Heart left ventricle (tissue), 16 donors: ENCODE measurements around the gene LAMB4. TPM values are rescaled to one million over a fixed set of nuclear protein-coding genes. Genes with fewer than 3 reads are reported as not detected.
A peak's percentile ranks its signal among the peaks of the same experiment; 100 is the strongest.

Experiments
- ATAC-seq, 4 donors: fragments of 200-7000 bp; cut with Tn5 transposase; one replicate each; pipeline ENCODE4 v1.9.1; 2020 to 2022; ENCODE audit warnings: moderate library complexity in 4 of 4, mild to moderate bottlenecking in 3 of 4, moderate number of reproducible peaks in 1 of 4
- DNase-seq, 5 donors: peaks; one replicate each; pipeline ENCODE4 v3.0.0-alpha.2; 2020
- H3K27ac ChIP-seq, 12 donors: fragments of 200-600 bp; sonication (generic) in 4 of 12; one replicate each; pipeline versions ENCODE4 v1.5.0 to v1.8.0; 2016 to 2022; ENCODE audit warnings: mild to moderate bottlenecking in 2 of 12
- H3K27me3 ChIP-seq, 9 donors: fragments of 200-600 bp; sonication (generic) in 2 of 9; one replicate each; pipeline versions ENCODE4 v1.5.1 to v1.8.0; 2016 to 2022; ENCODE audit warnings: mild to moderate bottlenecking in 3 of 9
- H3K36me3 ChIP-seq, 9 donors: fragments of 200-600 bp; sonication (generic) in 2 of 9; one replicate each; pipeline versions ENCODE4 v1.5.0 to v1.8.0; 2018 to 2022; ENCODE audit warnings: mild to moderate bottlenecking in 2 of 9
- H3K4me1 ChIP-seq, 12 donors: fragments of 200-600 bp; sonication (generic) in 4 of 12; one replicate each; pipeline versions ENCODE4 v1.5.0 to v1.8.0; 2016 to 2022; ENCODE audit warnings: mild to moderate bottlenecking in 3 of 12
- H3K4me3 ChIP-seq, 12 donors: fragments of 200-600 bp; sonication (generic) in 4 of 12; one replicate each; pipeline versions ENCODE4 v1.5.0 to v1.8.0; 2017 to 2022; ENCODE audit warnings: mild to moderate bottlenecking in 9 of 12, moderate library complexity in 4 of 12
- H3K9me3 ChIP-seq, 12 donors: fragments of 200-600 bp; sonication (generic) in 4 of 12; one replicate each; pipeline versions ENCODE4 v1.5.0 to v1.8.0; 2016 to 2022; ENCODE audit warnings: mild to moderate bottlenecking in 1 of 12
- POLR2A ChIP-seq, 2 donors: fragments of 450-650 bp; IDR thresholded peaks; one replicate each; pipeline ENCODE4 v1.6.1; 2017; ENCODE audit warnings: antibody characterized with exemption in 2 of 2, mild to moderate bottlenecking in 2 of 2, moderate library complexity in 2 of 2
- WGBS, 4 donors: extraction: QIAGEN DNeasy Blood & Tissue Kit in 2 of 4; methylation state at CpG; one replicate each; pipeline versions ENCODE4 v1.1.5 to v1.1.7; 2013 to 2018; 5-methylcytosine and 5-hydroxymethylcytosine counted together
- intact Hi-C, 10 donors: fragments of 100-400 bp; cut with DNase I; formaldehyde crosslinking; loops; one replicate each; pipeline versions ENCODE4 v1.11.1 to v1.14.2; 2022
- polyA plus RNA-seq, 2 donors: library from polyadenylated mRNA; stranded (reverse); fragments of 200-250 nt; gene quantifications; one replicate each; pipeline ENCODE4 v1.2.3, GENCODE V29; 2013
- total RNA-seq, 9 donors: library from RNA; depleted of rRNA in 2 of 9; stranded (reverse); fragments of >200 nt in 2 of 9; fragmentation: NEBNext Ultra II Directional in 3 of 9; extraction: Animal tissue kit (Norgen Biotek cat#: 25700) in 3 of 9; gene quantifications; one replicate each; pipeline versions ENCODE4 v1.1.0 to v1.2.4, GENCODE V29; 2016 to 2023
- TF ChIP-seq, protein P1 (sequence below), 12 donors: fragments of 200-600 bp; sonication (generic) in 4 of 12; IDR thresholded peaks; one replicate each; pipeline versions ENCODE4 v1.5.0 to v1.8.0; 2018 to 2022; ENCODE audit warnings: antibody characterized with exemption in 12 of 12, mild to moderate bottlenecking in 5 of 12
- donor health status: ischemic (EF 13 %, LVEDD 7.1; RV severe dilation, severe dysfunction).
- donor health status: healthy with polysubstance abuse.
- donor health status: DM: no; HTN: yes; CAD: no.
- donor health status: DM: no; HTN: no; CAD: no.
- donor health status: ischemic (EF 25% LVEDD 6.9; RV normal size, moderate dysfunction).
- donor health status: ischemic (EF 25% LVEDD 5.7; RV mildly dilated, moderate dysfunction).
- donor health status: healthy.
- donor health status: DM: yes; HTN: yes; CAD: no.
- donor health status: ischemic (EF 35%, LVEDD 5.7; RV mildly dilated, moderate dysfunction).
- donor health status: nonischemic (EF 11% LVEDD 7.7; RV severe dilation, severe dysfunction).
- donor health status: DM: yes; HTN: yes; CAD: no.
- donor health status: PGD.
- donor health status: ischemic (EF 29% LVEDD 5.4; RV normal size, mild dysfunction).
- donor health status: nonischemic (EF 23%, LVEDD 6.1; RV moderate dilation, normal function).

The LAMB4 gene
- total and polyA plus RNA-seq, 11 donors = 0.19 to 0.31 (median 0.26) TPM; not detected in 4

DNA sequence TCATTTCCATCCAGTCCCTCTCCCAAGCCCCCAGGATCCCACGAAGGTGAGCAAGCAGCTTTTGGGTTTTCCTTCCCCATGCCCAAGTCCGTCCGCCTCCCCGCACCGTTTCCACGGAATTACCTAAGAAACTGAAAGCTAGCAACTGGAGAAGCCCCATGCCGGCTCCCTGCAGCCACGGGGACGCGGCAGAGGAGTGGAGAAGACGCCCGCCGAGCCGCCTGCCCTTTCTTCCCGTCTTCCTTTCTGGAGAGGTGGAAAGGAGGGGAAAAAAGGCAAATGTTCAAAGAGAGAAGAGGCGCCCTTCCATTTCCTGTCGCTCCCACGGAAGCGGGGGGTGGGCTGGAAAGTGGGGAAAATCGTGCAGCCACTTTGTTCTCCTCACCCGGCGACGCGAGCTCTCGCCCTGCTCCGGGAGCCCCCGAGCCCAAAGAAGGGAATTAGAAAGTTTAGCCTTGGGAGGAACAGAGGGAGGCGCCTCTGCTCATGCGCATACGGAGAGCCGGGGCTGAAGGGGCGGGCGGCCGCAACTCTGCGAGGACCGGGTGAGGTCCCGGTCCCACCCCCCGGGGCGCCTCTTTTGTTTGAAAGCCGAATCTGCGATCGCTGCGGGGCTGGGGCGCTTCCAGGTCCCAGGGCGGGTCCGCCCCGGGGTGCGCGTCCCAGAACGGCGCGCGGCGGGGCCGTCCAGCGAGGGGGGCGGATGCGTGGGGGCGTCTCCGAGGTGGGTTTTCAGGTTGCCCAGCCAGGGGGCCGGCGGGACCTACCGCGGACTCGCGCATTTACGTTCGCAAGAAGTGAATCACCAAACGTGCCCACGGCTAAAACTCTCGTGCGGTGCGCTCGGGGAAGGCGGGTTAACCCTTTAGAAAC, 127.2 kb downstream of the LAMB4 start, which contains the start of gene LAMB1:
TSS of gene LAMB1 (minus strand) at position 436 of the 873 bp plus-strand sequence. CDS start at position 160, 276 bp downstream.
- H3K36me3 ChIP-seq = peaks cover 0 to 7% (median 5%) of the 10 kb centered on the region in 9 donors
- ATAC-seq = peak; percentile 32 to 85 (median 78)
- peak within 1 kb of the TSS; percentile 52 to 92 (median 86) for H3K27ac ChIP-seq
- peak within 1 kb of the TSS; percentile 63 to 91 (median 72) for H3K4me3 ChIP-seq
- peak in 1 of 2 donors; percentile 59 for TF ChIP-seq POLR2A (IDR thresholded peaks at IDR 0.05)
- TF ChIP-seq, protein P1, sequence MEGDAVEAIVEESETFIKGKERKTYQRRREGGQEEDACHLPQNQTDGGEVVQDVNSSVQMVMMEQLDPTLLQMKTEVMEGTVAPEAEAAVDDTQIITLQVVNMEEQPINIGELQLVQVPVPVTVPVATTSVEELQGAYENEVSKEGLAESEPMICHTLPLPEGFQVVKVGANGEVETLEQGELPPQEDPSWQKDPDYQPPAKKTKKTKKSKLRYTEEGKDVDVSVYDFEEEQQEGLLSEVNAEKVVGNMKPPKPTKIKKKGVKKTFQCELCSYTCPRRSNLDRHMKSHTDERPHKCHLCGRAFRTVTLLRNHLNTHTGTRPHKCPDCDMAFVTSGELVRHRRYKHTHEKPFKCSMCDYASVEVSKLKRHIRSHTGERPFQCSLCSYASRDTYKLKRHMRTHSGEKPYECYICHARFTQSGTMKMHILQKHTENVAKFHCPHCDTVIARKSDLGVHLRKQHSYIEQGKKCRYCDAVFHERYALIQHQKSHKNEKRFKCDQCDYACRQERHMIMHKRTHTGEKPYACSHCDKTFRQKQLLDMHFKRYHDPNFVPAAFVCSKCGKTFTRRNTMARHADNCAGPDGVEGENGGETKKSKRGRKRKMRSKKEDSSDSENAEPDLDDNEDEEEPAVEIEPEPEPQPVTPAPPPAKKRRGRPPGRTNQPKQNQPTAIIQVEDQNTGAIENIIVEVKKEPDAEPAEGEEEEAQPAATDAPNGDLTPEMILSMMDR (IDR thresholded peaks at IDR 0.05) = no peak
- 0 to 1% (median 0%) methylated on average over 31 to 75 of the region's 75 CpGs for WGBS, 4 donors
- intact Hi-C loops = loop anchor here in 9 of 10 donors (5.0 to 10.0 kb wide), 7 partner anchors 36 to 144 kb away; partner anchors contain the start of gene DLD (in 2 of the 9)
- no peaks in the 10 kb centered on the region for H3K9me3 ChIP-seq
- H3K4me1 ChIP-seq = peaks cover 0 to 53% (median 35%) of the 10 kb centered on the region in 12 donors
- peaks cover 0 to 36% (median 0%) of the 10 kb centered on the region in 9 donors for H3K27me3 ChIP-seq
- peak; percentile 78 to 84 (median 83) for DNase-seq

DNA sequence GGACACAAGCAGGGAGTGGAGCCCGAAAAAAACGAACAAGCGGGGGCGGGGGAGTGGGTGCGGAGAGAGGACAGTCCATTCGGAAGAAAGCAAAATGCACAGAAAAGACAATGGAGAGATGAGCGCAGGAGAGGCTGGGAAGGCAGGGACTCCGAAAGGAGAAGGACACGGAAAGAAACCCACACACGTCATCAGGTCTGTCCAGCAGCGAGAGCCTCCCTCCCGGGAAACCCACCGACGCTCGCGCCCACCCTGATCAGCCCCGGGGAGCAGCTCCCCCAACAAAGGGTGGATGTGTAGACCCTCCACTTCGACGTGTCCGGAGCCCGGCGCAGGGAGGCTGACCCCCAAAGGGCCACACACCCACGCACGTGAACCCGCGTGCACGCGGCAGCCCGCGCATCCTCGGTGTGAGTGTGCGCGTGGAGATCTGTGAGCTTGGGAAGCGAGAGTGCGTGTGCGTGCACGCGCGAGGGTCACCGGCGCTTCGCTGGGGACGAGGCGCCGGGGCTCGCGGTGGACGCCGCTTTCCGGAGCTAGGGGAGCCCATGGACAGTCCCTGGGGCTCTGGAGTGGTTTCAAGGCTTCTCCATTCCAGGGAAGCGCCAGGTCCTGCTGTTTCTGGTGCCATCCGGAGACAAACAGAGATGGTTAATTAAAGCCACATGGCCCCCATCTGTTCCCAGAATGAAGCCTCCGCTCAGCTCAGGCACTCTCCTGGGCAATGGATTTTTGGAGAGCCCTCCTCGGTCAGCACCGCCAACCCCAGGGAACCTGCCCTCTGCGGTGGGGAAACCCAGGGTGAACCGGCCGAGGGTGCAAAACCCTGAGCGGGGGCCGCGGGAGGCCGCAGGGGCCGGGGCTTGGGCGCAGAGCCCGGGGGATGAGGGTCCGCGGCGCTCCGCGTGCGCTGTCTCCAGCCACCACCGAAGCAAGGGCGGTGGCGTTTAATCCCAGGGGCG, 128.1 kb downstream of the LAMB4 start:
- peaks cover 0 to 56% (median 35%) of the 10 kb centered on the region in 12 donors for H3K4me1 ChIP-seq
- no peaks in the 10 kb centered on the region for H3K9me3 ChIP-seq
- H3K27me3 ChIP-seq = peaks cover 0 to 36% (median 0%) of the 10 kb centered on the region in 9 donors
- intact Hi-C loops = loop anchor here (1.0 to 10.0 kb wide), 10 partner anchors 30 to 145 kb away; partner anchors contain the start of gene DLD (in 2 of the 10)
- 0 to 1% (median 1%) methylated on average over 57 to 75 of the region's 75 CpGs for WGBS, 4 donors
- peaks cover 0 to 16% (median 10%) of the 10 kb centered on the region in 9 donors for H3K36me3 ChIP-seq
- peak overlapping the region; percentile 52 to 92 (median 86) for H3K27ac ChIP-seq
- peak in 3 of 4 donors; percentile 21 to 40 (median 30) for ATAC-seq
- TF ChIP-seq, protein P1 (IDR thresholded peaks at IDR 0.05) = no peak
- no peak for TF ChIP-seq POLR2A (IDR thresholded peaks at IDR 0.05)
- H3K4me3 ChIP-seq = peak overlapping the region; percentile 63 to 91 (median 72)
- DNase-seq = peak in 3 of 5 donors; percentile 29 to 48 (median 42)

DNA sequence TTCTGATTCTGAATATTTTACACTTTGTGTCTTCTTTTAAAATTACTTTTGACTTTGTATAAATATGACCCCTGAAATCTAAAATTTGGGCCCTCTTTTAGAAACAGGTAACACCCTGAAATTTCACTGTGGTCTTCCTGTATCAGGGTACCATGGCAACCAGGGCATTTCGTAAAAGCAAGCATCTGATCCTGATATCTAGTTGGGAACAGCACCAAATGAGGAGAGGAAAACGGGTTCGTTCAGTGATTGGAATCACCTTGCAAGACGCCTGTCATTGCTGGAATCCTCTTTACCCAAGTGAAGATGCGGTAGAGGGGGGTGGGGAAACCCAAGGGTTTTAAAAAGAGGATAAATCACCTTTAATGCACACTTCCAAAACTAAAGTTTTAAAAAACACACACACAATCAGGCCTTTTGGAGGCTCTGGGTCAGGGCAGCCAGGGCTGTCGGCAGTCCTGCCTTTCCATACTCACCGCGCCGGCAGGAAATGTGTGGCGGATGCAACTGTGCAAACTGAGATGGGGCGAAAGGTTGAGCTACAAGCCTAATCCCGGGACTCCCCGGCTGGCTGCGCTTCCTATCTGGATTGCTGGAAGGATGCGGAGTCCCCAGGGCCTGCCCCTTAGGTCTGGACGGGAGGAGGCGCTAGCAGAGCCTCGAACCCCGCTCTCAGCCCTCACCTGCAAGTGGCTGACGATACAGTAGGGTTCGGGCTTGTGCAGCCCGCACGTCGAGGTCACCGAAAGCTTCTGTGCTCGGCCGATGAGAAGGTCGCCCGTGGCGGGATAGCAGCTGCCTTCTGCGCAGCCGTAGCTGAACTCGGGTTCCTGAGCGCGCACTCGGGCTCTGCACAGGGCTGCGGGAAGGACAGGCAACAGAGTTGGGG, 129.0 kb downstream of the LAMB4 start:
- intact Hi-C loops = loop anchor here (1.0 to 10.0 kb wide), 10 partner anchors 29 to 146 kb away; partner anchors contain the start of gene DLD (in 2 of the 10)
- WGBS, 4 donors = 17 to 20% (median 18%) methylated on average over 35 to 37 of the region's 37 CpGs
- H3K4me1 ChIP-seq = peaks cover 0 to 65% (median 41%) of the 10 kb centered on the region in 12 donors
- H3K9me3 ChIP-seq = no peaks in the 10 kb centered on the region
- peaks cover 0 to 25% (median 12%) of the 10 kb centered on the region in 9 donors for H3K36me3 ChIP-seq
- peak overlapping the region; percentile 52 to 92 (median 86) for H3K27ac ChIP-seq
- TF ChIP-seq, protein P1 (IDR thresholded peaks at IDR 0.05) = peak in 6 of 12 donors; percentile 6 to 41 (median 26)
- TF ChIP-seq POLR2A (IDR thresholded peaks at IDR 0.05) = no peak
- H3K27me3 ChIP-seq = peaks cover 0 to 36% (median 0%) of the 10 kb centered on the region in 9 donors
- peak overlapping the region; percentile 63 to 91 (median 72) for H3K4me3 ChIP-seq
- ATAC-seq (peak; percentile 11 to 70 (median 46)), DNase-seq (peak in 4 of 5 donors; percentile 58 to 76 (median 66))
